ENCODE data around the gene PARP16. TPM values are rescaled to one million over a fixed set of nuclear protein-coding genes. Genes with fewer than 3 reads are reported as not detected.

PARP16 gene
- total and polyA plus RNA-seq, 2 experiments from 2014 or later: 3.6 to 4.1 TPM

DNA sequence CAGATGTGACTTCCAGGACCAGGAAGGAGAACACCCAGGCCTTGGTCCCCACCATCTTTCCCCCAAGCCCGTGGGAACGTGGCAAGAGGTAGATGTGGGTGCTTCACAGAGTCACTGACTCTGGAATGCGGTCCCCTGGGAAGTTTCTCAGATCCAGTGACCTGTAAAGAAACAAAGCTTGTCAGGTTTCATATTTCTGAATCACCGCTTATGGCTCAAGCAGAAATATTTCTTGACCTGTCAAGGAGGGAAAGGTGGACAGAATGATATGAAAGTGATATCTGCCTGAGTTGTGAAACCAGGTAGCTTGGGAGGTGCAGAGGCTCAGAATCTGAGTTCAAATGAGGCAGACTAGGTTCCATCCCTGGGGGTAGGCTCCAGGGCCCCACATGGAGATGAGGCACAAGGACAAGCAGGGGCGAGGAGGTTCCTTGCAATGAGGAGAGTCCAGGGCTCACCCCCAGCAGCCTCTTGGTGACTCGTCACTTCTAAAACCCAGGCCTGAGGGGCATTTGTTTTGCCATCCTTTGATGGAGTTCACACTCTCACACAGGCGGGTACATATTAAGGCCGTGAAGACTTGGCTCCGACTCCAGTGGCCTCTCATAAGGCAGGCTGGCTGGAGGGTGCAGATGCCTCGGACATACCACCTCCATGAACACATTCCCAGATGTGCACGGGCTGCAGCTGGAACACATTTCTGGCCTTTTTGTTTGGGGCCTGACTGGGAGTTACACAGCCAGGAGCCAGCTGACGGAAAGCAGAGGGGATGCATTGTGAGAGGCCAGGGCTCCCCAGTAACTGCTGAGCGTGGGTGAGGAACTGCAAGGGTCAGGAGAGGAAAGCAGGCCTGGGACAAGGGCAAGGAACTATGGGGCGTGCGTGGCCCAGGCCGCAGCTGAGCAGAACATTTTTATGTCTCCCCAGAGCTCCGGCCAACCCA, 76.7 kb downstream of the PARP16 start:
- Mint-ChIP-seq H3K4me3 (no peak overlapping the region), H3K9me3 (no peaks in the 10 kb centered on the region), H3K4me1 (peaks cover 12% of the 10 kb centered on the region), H3K36me3 (ENCODE audit: low read depth) (no peaks in the 10 kb centered on the region), H3K27me3 (ENCODE audit: insufficient read depth, low read depth, poor library complexity) (peaks cover 6% of the 10 kb centered on the region), H3K27ac (no peak overlapping the region)
- Histone ChIP-seq H3K9me2 (ENCODE audit: insufficient read depth) (peaks cover 3% of the 10 kb centered on the region; the same call in 1 of the 2 replicates), H3F3A (replicated peaks; ENCODE audit: low read depth) (no peaks in the 10 kb centered on the region), H3K27me3 (ENCODE audit: insufficient read depth) (no peaks in the 10 kb centered on the region), H3K36me3 (ENCODE audit: insufficient read depth) (no peaks in the 10 kb centered on the region), H3K27ac (ENCODE audit: low read depth) (no peak overlapping the region), H2AFZ (no peak overlapping the region), H3K79me2 (replicated peaks; ENCODE audit: insufficient read depth) (no peaks in the 10 kb centered on the region), H4K20me1 (replicated peaks; ENCODE audit: insufficient read depth) (no peaks in the 10 kb centered on the region), H3K4me3 (no peak overlapping the region), H3K4me1 (ENCODE audit: insufficient read depth) (no peaks in the 10 kb centered on the region), H3K4me2 (no peak overlapping the region)
- no peak for TF ChIP-seq JUNB (IDR thresholded peaks at IDR 0.05; ENCODE audit: unreplicated experiment)
- no peak for TF ChIP-seq ZNF331 (CRISPR knock-in tag; IDR thresholded peaks at IDR 0.05; ENCODE audit: low read depth)
- TF ChIP-seq, protein P1, sequence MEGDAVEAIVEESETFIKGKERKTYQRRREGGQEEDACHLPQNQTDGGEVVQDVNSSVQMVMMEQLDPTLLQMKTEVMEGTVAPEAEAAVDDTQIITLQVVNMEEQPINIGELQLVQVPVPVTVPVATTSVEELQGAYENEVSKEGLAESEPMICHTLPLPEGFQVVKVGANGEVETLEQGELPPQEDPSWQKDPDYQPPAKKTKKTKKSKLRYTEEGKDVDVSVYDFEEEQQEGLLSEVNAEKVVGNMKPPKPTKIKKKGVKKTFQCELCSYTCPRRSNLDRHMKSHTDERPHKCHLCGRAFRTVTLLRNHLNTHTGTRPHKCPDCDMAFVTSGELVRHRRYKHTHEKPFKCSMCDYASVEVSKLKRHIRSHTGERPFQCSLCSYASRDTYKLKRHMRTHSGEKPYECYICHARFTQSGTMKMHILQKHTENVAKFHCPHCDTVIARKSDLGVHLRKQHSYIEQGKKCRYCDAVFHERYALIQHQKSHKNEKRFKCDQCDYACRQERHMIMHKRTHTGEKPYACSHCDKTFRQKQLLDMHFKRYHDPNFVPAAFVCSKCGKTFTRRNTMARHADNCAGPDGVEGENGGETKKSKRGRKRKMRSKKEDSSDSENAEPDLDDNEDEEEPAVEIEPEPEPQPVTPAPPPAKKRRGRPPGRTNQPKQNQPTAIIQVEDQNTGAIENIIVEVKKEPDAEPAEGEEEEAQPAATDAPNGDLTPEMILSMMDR (conservative IDR thresholded peaks at IDR 0.05; ENCODE audit: low read depth in 2 of 2): no peak
- TF ChIP-seq, protein P2, sequence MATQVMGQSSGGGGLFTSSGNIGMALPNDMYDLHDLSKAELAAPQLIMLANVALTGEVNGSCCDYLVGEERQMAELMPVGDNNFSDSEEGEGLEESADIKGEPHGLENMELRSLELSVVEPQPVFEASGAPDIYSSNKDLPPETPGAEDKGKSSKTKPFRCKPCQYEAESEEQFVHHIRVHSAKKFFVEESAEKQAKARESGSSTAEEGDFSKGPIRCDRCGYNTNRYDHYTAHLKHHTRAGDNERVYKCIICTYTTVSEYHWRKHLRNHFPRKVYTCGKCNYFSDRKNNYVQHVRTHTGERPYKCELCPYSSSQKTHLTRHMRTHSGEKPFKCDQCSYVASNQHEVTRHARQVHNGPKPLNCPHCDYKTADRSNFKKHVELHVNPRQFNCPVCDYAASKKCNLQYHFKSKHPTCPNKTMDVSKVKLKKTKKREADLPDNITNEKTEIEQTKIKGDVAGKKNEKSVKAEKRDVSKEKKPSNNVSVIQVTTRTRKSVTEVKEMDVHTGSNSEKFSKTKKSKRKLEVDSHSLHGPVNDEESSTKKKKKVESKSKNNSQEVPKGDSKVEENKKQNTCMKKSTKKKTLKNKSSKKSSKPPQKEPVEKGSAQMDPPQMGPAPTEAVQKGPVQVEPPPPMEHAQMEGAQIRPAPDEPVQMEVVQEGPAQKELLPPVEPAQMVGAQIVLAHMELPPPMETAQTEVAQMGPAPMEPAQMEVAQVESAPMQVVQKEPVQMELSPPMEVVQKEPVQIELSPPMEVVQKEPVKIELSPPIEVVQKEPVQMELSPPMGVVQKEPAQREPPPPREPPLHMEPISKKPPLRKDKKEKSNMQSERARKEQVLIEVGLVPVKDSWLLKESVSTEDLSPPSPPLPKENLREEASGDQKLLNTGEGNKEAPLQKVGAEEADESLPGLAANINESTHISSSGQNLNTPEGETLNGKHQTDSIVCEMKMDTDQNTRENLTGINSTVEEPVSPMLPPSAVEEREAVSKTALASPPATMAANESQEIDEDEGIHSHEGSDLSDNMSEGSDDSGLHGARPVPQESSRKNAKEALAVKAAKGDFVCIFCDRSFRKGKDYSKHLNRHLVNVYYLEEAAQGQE (IDR thresholded peaks at IDR 0.05; ENCODE audit: unreplicated experiment): no peak
- TF ChIP-seq, protein P3, sequence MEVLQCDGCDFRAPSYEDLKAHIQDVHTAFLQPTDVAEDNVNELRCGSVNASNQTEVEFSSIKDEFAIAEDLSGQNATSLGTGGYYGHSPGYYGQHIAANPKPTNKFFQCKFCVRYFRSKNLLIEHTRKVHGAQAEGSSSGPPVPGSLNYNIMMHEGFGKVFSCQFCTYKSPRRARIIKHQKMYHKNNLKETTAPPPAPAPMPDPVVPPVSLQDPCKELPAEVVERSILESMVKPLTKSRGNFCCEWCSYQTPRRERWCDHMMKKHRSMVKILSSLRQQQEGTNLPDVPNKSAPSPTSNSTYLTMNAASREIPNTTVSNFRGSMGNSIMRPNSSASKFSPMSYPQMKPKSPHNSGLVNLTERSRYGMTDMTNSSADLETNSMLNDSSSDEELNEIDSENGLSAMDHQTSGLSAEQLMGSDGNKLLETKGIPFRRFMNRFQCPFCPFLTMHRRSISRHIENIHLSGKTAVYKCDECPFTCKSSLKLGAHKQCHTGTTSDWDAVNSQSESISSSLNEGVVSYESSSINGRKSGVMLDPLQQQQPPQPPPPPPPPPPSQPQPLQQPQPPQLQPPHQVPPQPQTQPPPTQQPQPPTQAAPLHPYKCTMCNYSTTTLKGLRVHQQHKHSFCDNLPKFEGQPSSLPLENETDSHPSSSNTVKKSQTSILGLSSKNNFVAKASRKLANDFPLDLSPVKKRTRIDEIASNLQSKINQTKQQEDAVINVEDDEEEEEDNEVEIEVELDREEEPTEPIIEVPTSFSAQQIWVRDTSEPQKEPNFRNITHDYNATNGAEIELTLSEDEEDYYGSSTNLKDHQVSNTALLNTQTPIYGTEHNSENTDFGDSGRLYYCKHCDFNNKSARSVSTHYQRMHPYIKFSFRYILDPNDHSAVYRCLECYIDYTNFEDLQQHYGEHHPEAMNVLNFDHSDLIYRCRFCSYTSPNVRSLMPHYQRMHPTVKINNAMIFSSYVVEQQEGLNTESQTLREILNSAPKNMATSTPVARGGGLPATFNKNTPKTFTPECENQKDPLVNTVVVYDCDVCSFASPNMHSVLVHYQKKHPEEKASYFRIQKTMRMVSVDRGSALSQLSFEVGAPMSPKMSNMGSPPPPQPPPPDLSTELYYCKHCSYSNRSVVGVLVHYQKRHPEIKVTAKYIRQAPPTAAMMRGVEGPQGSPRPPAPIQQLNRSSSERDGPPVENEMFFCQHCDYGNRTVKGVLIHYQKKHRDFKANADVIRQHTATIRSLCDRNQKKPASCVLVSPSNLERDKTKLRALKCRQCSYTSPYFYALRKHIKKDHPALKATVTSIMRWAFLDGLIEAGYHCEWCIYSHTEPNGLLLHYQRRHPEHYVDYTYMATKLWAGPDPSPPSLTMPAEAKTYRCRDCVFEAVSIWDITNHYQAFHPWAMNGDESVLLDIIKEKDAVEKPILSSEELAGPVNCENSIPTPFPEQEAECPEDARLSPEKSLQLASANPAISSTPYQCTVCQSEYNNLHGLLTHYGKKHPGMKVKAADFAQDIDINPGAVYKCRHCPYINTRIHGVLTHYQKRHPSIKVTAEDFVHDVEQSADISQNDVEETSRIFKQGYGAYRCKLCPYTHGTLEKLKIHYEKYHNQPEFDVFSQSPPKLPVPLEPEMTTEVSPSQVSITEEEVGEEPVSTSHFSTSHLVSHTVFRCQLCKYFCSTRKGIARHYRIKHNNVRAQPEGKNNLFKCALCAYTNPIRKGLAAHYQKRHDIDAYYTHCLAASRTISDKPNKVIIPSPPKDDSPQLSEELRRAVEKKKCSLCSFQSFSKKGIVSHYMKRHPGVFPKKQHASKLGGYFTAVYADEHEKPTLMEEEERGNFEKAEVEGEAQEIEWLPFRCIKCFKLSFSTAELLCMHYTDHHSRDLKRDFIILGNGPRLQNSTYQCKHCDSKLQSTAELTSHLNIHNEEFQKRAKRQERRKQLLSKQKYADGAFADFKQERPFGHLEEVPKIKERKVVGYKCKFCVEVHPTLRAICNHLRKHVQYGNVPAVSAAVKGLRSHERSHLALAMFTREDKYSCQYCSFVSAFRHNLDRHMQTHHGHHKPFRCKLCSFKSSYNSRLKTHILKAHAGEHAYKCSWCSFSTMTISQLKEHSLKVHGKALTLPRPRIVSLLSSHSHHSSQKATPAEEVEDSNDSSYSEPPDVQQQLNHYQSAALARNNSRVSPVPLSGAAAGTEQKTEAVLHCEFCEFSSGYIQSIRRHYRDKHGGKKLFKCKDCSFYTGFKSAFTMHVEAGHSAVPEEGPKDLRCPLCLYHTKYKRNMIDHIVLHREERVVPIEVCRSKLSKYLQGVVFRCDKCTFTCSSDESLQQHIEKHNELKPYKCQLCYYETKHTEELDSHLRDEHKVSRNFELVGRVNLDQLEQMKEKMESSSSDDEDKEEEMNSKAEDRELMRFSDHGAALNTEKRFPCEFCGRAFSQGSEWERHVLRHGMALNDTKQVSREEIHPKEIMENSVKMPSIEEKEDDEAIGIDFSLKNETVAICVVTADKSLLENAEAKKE (CRISPR knock-in tag; IDR thresholded peaks at IDR 0.05): no peak
- TF ChIP-seq EZH2phosphoT487 (IDR thresholded peaks at IDR 0.05; ENCODE audit: unreplicated experiment): no peak
- no peak for TF ChIP-seq NANOG (IDR thresholded peaks at IDR 0.05; ENCODE audit: borderline replicate concordance)
- TF ChIP-seq CREB1 (CRISPR knock-in tag; IDR thresholded peaks at IDR 0.05; ENCODE audit: low read depth): no peak
- no peak for TF ChIP-seq STAT1 (IDR thresholded peaks at IDR 0.05; ENCODE audit: unreplicated experiment)
- no peak for TF ChIP-seq POLR2AphosphoS5 (IDR thresholded peaks at IDR 0.05; ENCODE audit: low read depth)
- TF ChIP-seq EZH2 (IDR thresholded peaks at IDR 0.05; ENCODE audit: low read depth, unreplicated experiment): no peak
- TF ChIP-seq ZNF114 (CRISPR knock-in tag; IDR thresholded peaks at IDR 0.05): no peak
- TF ChIP-seq, protein P4, sequence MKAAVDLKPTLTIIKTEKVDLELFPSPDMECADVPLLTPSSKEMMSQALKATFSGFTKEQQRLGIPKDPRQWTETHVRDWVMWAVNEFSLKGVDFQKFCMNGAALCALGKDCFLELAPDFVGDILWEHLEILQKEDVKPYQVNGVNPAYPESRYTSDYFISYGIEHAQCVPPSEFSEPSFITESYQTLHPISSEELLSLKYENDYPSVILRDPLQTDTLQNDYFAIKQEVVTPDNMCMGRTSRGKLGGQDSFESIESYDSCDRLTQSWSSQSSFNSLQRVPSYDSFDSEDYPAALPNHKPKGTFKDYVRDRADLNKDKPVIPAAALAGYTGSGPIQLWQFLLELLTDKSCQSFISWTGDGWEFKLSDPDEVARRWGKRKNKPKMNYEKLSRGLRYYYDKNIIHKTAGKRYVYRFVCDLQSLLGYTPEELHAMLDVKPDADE (IDR thresholded peaks at IDR 0.05): no peak
- DNase-seq (ENCODE audit: low spot score) (no peak), ATAC-seq (no peak)
